AG09319 (cell line): ENCODE data around the gene GGA3.

Source experiments
- DNase-seq: peaks from one replicate; pipeline ENCODE4 v3.0.0-alpha.2; 2010; ENCODE audit warnings: low read depth; ENCODE audit errors: extremely low read depth
- CTCF ChIP-seq: IDR thresholded peaks from 2 replicates; pipeline ENCODE4 v1.5.1; 2011; ENCODE audit warnings: low read depth, mild to moderate bottlenecking, inconsistent platforms, low read length, moderate library complexity

The GGA3 gene

DNA sequence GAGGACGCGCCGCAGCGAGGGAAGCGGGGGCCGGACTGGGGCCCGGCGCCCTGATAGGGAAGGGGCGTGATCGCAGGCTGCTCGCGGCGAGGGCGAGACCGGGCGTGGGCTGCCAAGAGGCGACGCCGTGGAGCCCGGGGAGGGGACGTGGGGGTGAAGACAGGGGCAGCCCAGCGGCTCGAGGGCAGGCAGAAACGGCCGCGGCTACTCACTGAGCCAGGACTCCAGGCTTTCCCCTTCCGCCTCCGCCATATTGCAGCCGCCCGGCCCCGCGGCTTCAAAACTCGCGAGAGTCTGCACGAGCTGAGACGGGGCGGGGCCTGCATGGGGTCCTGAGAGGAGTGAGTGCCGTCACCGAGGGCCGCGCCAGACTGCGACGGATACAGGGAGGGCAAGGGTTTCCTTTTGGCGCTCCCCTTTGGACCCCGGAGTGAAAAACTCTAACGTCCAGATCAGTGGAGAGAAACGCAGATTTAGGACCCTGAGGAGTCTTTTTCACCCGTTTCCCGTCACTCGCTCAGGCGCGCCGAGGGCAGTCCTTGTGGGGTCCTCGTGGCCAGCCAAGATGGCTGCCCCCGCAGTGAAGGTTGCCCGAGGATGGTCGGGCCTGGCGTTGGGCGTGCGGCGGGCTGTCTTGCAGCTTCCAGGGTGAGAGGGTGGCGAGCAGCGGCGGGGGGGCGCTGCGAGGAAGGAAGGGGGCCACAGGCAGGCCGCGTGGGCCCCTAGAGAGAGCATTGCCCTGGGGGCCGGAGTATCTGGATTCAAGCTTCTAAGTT lies at the start of gene GGA3, which contains the start of gene MRPS7:
Gene GGA3, minus strand, starts transcription at position 271 of the 776 bp plus-strand sequence. Its CDS starts 19 bp downstream, at position 252.
Gene MRPS7, plus strand, starts transcription at position 544 of the 776 bp plus-strand sequence. Its CDS starts 22 bp downstream, at position 566.
- TF ChIP-seq CTCF: no peak
- DNase-seq: peak; percentile 78

GRCh38 chr17:75308732-75309629 lies 47.6 kb upstream of the GGA3 start:
- no peak for DNase-seq

GRCh38 chr17:75307957-75308731 lies 46.7 kb upstream of the GGA3 start:
- no peak for DNase-seq
- no peak for TF ChIP-seq CTCF

More at GRCh38 chr17:75308732-75309629, 47.6 kb upstream of the GGA3 start:
- no peak for TF ChIP-seq CTCF

DNA sequence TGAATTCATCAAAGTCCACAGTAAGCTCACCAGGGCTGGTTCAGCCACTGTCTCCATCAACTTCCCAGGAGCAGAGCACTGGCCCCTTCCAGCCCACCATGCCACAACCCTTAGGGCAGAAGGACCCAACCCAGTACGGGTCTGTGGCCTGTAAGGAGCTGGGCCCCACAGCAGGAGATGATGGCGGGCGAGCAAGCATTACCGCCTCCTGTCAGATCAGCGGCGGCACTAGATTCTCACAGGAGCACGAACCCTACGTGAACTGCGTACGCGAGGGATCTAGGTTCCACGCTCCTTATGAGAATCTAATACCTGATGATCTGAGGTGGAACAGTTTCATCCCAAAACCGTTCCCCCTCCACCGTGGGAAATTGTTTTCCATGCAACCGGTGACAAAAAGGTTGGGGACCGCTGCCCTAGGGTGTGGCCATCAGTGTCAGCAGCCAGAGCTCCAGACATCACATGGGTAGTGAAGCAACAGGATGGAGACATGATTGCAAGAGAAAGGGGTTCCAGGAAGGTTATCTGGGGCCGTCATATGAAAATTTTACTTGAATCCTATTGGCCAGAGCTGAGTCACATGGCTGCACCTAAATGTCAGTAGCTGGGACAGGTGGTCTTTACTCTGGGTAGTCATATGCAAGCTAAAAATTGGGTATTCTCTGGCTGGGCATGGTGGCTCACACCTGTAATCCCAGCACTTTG lies 40.2 kb upstream of the GGA3 start:
- no peak for TF ChIP-seq CTCF
- no peak for DNase-seq

DNA sequence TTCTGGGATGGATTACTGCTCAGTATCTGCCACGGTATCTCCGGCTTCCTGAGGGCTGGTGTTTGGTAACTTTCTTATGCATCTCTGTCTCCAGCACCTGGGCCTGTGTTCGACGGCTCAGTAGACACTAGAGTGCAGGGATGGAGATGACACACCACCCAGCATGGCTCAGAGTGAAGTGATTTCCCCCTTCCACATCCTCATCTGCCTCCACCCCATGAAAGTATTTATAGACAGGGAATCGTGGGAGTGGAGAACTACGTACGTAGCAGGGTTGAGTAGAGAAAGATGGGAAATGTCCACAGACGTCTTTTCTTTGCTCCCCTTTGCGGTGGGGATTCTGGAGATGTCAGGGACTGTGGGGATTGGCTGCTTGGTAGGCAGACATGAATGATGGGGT lies 39.6 kb upstream of the GGA3 start:
- TF ChIP-seq CTCF: no peak
- DNase-seq: no peak

DNA sequence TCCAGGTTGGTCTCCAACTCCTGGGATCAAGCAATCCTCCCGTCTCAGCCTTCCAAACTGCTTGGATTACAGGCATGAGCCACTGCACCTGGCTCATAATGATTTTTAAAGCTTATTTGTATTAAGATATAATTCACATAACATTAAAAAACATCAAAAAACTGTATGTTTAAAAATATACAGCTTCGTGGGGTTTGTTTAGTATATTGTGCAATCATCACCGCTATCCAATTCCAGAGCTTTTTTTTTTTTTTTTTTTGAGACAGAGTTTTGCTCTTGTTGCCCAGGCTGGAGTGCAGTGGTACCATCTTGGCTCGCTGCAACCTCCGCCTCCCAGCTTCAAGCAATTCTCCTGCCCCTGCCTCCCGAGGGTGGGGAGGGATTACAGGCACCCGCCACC lies 38.9 kb upstream of the GGA3 start:
- TF ChIP-seq CTCF: no peak
- no peak for DNase-seq
